ENCODE data around the gene GMFB. TPM values are rescaled to one million over a fixed set of nuclear protein-coding genes. Genes with fewer than 3 reads are reported as not detected.
"Not testable (repeated sequence)": the region's sequence is repeated elsewhere in the genome, so short reads cannot be mapped to it uniquely, and the experiment has no call there.

GMFB gene
- total RNA-seq, 1 experiment from 2014 or later, result 128 TPM

GRCh38 chr14:54459106-54459505 lies 29.7 kb downstream of the GMFB start:
- no peak for DNase-seq (ENCODE audit: low read depth)

GRCh38 chr14:54458536-54458935 lies 30.2 kb downstream of the GMFB start:
- DNase-seq (ENCODE audit: low read depth), result not testable (repeated sequence)

DNA sequence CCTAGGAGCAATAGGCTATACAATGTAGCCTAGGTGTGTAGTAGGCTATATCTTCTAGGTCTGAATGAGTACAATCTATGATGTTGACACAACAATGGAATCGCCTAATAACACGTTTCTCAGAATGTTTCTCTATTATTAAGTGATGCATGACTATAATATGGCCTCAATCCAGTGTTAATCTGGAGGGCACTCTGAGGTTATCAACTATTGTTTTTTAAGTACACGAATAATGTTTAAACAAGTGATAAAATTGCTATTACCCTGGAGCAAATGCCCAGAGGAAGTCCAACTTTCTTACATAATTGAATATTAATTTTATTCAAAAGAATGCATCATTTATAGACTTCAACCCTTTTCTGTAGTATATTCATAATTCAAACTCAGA lies 31.2 kb downstream of the GMFB start:
- no peak for DNase-seq (ENCODE audit: low read depth)

DNA sequence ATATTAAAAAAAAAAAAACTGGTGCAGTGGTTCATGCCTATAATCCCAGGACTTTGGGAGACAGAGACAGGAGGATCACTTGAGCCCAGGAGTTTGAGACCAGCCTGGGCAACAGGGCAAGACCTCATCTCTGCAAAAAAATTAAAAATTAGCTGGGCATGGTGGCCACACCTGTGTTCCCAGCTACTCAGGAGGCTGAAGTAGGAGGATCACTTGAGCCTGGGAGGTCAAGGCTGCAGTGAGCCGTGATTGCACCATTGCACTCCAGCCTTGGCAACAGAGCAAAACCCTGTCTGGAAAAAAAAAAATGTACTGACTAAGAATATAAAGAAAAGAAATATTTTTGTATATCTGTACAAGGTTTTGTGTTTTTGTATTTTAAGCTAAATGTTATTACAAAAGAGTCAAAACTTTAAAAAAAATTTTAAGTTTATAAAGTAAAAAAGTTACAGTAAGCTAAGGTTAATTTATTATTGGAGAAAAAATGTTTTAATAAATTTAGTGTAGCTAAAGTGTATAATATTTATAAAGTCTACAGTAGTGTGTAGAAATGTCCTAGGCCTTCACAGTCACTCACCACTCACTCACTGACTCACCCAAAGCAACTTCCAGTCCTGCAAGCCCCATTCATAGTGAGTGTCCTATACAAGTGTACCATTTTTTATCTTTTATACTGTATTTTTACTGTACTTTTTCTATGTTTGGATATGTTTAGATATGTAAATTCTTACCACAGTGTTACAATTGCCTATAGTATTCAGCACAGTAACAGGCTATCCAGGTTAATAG lies 31.8 kb downstream of the GMFB start:
- not testable (repeated sequence) for DNase-seq (ENCODE audit: low read depth)

- DNase-seq (ENCODE audit: low read depth), result no peak
These were observed 33.4 kb downstream of the GMFB start for GRCh38 chr14:54455363-54455762.

GRCh38 chr14:54453990-54454389 lies 34.8 kb downstream of the GMFB start:
- peak; percentile 56 for DNase-seq (ENCODE audit: low read depth)

- no peak for DNase-seq (ENCODE audit: low read depth)
These were observed 35.5 kb downstream of the GMFB start for GRCh38 chr14:54453252-54453651.

DNA sequence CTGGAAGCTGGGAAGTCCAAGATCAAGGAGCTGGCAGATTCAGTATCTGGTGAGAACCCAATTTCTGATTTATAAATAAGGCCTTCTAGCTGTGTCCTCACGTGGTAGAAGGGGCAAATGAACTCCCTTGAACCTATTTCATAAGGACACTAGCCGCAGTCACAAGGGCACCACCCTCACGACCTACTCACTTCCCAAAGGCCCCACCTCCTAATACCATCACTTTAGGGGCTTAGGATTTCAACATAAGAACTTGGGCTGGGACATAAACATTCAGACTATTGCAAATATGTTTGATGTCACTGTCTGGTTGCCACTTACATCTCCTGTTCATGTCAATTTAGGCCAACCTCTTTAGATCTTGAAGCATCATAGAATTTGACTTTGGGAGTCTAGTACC lies 36.8 kb downstream of the GMFB start:
- DNase-seq (ENCODE audit: low read depth), result no peak

GRCh38 chr14:54451121-54451601 lies 37.6 kb downstream of the GMFB start:
- no peak for DNase-seq (ENCODE audit: low read depth)

DNA sequence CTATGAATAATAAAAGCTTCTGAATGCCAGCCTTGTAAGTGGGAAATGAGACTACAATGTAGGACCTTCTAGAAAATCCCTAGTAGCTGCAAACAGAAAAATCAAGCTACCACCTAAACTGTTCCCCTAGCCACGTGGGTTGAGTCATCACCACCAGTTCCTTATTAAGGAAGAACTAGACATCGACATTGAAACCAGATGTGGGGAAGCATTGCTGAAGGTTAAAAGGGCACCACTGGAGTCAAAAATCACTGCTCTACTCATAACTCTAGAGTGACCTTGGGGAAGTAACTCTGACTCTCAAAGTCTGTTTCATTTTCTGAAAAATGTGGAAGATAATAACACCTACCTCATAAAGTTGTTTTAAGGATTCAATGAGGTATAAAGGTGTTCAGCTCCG lies 38.2 kb downstream of the GMFB start:
- DNase-seq (ENCODE audit: low read depth), result peak; percentile 51

GRCh38 chr14:54447231-54447692 lies 41.5 kb downstream of the GMFB start:
- DNase-seq (ENCODE audit: low read depth), result no peak

DNA sequence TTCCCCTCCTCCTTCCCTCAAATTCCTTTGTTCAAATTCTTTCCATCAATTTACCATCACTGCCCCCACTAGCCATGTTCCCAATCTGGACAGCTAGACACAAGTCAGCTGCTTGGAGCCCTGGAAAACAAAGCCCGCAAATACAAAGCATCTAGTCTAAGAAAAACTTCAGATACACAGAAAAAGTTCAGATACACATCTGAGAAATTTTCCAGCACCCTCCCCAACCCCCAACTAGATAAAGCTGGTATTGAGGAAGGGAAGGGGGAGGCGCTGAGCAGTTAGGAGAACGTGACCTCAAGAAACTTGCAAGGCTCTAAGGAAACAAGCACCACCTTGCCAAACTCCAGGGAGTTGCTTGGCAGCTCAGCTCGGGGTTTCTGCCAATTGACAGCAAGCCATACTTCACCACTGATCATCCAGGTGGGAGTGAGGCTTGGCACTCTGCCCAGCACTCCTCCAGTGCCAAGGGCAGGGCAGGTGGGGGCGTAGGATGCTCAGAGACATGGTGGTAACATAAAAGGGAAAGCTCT lies 42.6 kb downstream of the GMFB start:
- no peak for DNase-seq (ENCODE audit: low read depth)

DNA sequence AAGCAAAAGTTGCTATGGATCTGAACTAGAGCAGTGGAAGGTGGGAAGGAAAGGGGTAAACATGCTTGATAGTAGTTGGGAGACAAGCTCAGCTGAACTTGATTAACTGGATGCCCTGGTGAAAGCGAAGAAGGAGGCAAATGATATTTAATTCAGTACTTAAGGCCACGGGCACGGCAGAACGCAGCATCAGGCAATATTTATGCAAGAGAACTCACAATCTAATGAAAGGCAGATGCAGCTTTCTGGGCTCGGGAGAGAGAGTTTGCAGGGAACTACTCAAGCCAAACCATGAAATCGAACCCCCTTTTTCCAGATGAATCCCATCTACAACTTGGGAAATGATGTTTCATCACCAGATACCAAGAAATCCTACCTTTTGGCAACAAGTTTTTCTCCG lies 44.1 kb downstream of the GMFB start:
- DNase-seq (ENCODE audit: low read depth), result no peak

DNA sequence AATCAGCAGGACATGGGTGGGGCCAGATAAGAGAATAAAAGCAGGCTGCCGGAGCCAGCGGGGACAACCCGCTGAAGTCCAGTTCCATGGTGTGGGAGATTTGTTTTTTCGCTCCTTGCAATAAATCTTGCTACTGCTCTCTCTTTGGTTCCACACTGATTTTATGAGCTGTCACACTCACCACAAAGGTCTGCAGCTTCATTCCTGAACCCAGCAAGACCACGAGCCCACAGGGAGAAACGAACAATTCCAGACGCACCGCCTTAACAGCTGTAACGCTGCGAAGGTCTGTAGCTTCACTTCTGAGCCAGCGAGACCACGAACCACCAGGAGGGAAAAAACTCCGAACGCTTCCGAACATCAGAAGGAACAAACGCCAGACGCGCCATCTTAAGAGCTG lies 44.8 kb downstream of the GMFB start:
- DNase-seq (ENCODE audit: low read depth), result no peak

DNA sequence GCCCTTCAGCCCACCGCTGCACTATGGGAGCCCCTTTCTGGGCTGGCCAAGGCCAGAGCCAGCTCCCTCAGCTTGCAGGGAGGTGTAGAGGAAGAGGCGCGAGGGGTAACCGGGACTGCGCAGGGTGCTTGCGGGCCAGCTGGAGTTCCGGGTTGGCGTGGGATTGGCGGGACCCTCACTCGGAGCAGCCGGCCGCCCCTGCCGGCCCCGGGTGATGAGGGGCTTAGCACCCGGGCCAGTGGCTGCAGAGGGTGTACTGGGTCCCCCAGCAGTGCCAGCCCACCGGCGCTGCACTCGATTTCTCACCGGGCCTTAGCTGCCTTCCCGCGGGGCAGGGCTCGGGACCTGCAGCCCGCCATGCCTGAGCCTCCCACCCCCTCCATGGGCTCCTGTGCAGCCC lies 45.8 kb downstream of the GMFB start:
- not testable (repeated sequence) for DNase-seq (ENCODE audit: low read depth)

GRCh38 chr14:54440873-54441868 lies 47.6 kb downstream of the GMFB start, which contains the start of gene CNIH1:
CNIH1 (minus strand) TSS chr14:54441374; CDS start chr14:54441327, 47 bp downstream.
- DNase-seq (ENCODE audit: low read depth), result peak; percentile 89

DNA sequence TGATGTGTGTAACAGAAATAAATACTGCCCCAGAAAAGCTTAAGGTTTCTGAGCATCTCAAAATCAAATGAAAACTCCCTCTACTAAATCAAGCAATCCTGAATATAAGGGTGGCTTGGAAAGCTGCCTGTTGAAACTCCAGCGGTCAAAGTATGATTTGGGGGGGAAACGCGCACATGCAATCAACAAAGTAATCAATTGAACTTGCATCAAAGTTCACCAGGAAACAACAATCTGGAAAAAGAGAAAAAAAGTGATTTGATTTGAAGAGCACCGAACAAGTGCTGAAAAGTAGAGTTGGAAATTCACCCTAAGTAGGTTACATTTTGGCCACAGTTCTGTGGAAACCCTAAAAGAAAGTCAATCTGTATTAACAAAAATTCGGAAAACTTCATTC lies 48.3 kb downstream of the GMFB start:
- DNase-seq (ENCODE audit: low read depth), result no peak

DNA sequence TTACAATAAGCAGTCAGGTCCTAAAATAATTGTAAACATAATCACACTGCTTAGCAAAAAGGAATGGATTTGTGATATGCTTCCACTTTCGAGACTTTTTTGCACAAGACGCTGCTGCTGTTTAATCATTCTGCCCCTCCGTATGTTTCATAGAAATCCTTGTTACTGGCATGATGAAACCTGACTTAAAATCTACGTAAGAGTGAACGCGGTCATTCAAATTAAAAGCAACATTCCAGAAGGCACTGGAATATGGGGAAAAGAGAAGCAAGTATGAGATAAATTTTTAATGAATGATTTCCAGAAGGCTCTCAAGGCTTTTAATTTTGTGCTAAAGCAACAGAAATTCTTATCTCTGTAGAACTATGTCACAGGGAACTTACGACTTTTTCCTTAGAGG lies 48.7 kb downstream of the GMFB start:
- DNase-seq (ENCODE audit: low read depth), result no peak

DNA sequence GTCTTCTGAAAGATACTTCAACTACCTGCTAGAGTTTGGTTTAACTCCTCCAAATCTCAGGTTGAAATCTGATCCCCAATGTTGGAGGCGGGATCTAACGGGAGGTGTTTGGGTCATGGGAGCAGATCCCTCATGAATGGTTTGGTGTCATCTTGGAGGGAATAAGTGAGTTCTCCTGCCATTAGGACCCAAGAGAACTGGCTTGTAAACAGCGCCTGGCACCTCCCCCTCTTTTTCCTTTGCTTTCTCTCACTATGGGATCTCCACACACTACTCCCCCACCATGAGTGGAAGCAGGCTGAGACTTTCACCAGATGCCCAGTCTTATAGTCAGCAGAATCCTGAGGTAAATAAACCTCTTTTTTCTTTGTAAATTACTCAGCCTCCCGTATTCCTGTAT lies 50.1 kb downstream of the GMFB start:
- DNase-seq (ENCODE audit: low read depth), result no peak

GRCh38 chr14:54437954-54438353 lies 50.8 kb downstream of the GMFB start:
- not testable (repeated sequence) for DNase-seq (ENCODE audit: low read depth)

DNA sequence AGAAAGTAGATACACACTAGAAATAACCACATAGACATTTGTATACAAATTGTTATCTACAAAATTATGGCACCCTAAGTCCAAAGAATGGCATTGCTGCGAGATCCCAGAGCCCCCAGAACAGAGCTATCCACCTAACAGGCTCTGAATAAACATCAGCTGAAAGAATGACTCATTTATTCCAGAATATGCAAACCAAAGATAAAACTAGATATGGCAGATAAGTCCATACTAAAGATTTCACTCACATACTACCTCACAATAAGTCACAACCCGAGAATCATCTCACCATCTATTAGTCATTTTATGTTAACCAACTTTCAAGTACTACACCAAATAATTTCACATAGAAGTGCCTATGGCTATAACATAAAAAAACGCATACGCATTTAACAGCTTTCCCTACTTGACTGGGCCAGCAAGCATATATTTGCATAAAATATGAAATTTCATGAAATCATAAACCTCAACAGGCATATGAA lies 53.2 kb downstream of the GMFB start:
- peak; percentile 47 for DNase-seq (ENCODE audit: low read depth)

DNA sequence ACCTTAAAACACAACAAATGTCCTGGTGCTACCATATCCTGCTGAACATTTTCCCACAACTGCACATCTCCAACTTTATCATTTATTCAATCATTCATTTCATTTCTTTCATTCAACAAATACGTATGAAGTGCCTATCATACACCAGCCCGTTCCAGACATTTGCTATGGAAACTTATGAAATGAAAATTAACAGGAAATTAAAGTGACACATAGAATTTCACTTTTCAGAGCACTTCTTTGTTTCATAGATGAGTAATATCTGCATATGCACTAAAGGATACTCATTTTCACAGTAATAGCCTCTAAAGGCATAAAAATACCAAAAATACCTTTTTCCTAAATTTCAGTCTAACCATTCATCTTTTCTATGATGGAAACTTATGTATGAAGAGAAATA lies 60.3 kb downstream of the GMFB start:
- no peak for DNase-seq (ENCODE audit: low read depth)
